ENCODE measurements around the gene ICAM2. TPM values are rescaled to one million over a fixed set of nuclear protein-coding genes. Genes with fewer than 3 reads are reported as not detected.

Gene ICAM2
- polyA plus RNA-seq (ENCODE audit: insufficient read length in 3 of 3): 10 to 100 TPM; 29.8 to 33.4 (median 31.2) TPM

- no peak for DNase-seq (ENCODE audit: low read depth in 3 of 3, low spot score in 2 of 3)
These were observed at the start of gene ICAM2 for GRCh38 chr17:64020056-64020766. Gene ICAM2 (minus strand): TSS chr17:64020633. CDS start chr17:64006691, 13,942 bp downstream.

GRCh38 chr17:64070213-64070612 lies 49.8 kb upstream of the ICAM2 start:
- no peak for DNase-seq (ENCODE audit: low read depth in 3 of 3, low spot score in 2 of 3)

GRCh38 chr17:64069143-64069542 lies 48.7 kb upstream of the ICAM2 start:
- DNase-seq (ENCODE audit: low read depth in 3 of 3, low spot score in 2 of 3): no peak

GRCh38 chr17:64067657-64068056 lies 47.2 kb upstream of the ICAM2 start:
- DNase-seq (ENCODE audit: low read depth in 3 of 3, low spot score in 2 of 3): no peak

- no peak for DNase-seq (ENCODE audit: low read depth in 3 of 3, low spot score in 2 of 3)
These were observed 46.3 kb upstream of the ICAM2 start for GRCh38 chr17:64066716-64067115.

- no peak for DNase-seq (ENCODE audit: low read depth in 3 of 3, low spot score in 2 of 3)
These were observed 44.7 kb upstream of the ICAM2 start for GRCh38 chr17:64065161-64065560.

GRCh38 chr17:64064331-64064730 lies 43.9 kb upstream of the ICAM2 start:
- no peak for DNase-seq (ENCODE audit: low read depth in 3 of 3, low spot score in 2 of 3)

GRCh38 chr17:64063766-64064224 lies 43.4 kb upstream of the ICAM2 start:
- DNase-seq (ENCODE audit: low read depth in 3 of 3, low spot score in 2 of 3): no peak

GRCh38 chr17:64063088-64063487 lies 42.7 kb upstream of the ICAM2 start:
- DNase-seq (ENCODE audit: low read depth in 3 of 3, low spot score in 2 of 3): no peak

- no peak for DNase-seq (ENCODE audit: low read depth in 3 of 3, low spot score in 2 of 3)
These were observed 40.9 kb upstream of the ICAM2 start for GRCh38 chr17:64061178-64061898.

GRCh38 chr17:64060331-64060730 lies 39.9 kb upstream of the ICAM2 start:
- no peak for DNase-seq (ENCODE audit: low read depth in 3 of 3, low spot score in 2 of 3)

- no peak for DNase-seq (ENCODE audit: low read depth in 3 of 3, low spot score in 2 of 3)
These were observed 39.3 kb upstream of the ICAM2 start for GRCh38 chr17:64059756-64060155.

GRCh38 chr17:64058621-64059020 lies 38.2 kb upstream of the ICAM2 start:
- DNase-seq (ENCODE audit: low read depth in 3 of 3, low spot score in 2 of 3): no peak

GRCh38 chr17:64057701-64058263 lies 37.3 kb upstream of the ICAM2 start:
- no peak for DNase-seq (ENCODE audit: low read depth in 3 of 3, low spot score in 2 of 3)

- DNase-seq (ENCODE audit: low read depth in 3 of 3, low spot score in 2 of 3): no peak
These were observed 36.0 kb upstream of the ICAM2 start for GRCh38 chr17:64056269-64057005.

GRCh38 chr17:64055183-64056142 lies 35.0 kb upstream of the ICAM2 start:
- no peak for DNase-seq (ENCODE audit: low read depth in 3 of 3, low spot score in 2 of 3)

- DNase-seq (ENCODE audit: low read depth in 3 of 3, low spot score in 2 of 3): no peak
These were observed 33.9 kb upstream of the ICAM2 start for GRCh38 chr17:64054304-64054703.

GRCh38 chr17:64053101-64053500 lies 32.7 kb upstream of the ICAM2 start:
- DNase-seq (ENCODE audit: low read depth in 3 of 3, low spot score in 2 of 3): no peak

GRCh38 chr17:64051153-64051552 lies 30.7 kb upstream of the ICAM2 start:
- no peak for DNase-seq (ENCODE audit: low read depth in 3 of 3, low spot score in 2 of 3)

GRCh38 chr17:64048805-64049204 lies 28.4 kb upstream of the ICAM2 start:
- no peak for DNase-seq (ENCODE audit: low read depth in 3 of 3, low spot score in 2 of 3)
